Measurements from ENCODE around the gene GPSM1.

GPSM1 gene

DNA sequence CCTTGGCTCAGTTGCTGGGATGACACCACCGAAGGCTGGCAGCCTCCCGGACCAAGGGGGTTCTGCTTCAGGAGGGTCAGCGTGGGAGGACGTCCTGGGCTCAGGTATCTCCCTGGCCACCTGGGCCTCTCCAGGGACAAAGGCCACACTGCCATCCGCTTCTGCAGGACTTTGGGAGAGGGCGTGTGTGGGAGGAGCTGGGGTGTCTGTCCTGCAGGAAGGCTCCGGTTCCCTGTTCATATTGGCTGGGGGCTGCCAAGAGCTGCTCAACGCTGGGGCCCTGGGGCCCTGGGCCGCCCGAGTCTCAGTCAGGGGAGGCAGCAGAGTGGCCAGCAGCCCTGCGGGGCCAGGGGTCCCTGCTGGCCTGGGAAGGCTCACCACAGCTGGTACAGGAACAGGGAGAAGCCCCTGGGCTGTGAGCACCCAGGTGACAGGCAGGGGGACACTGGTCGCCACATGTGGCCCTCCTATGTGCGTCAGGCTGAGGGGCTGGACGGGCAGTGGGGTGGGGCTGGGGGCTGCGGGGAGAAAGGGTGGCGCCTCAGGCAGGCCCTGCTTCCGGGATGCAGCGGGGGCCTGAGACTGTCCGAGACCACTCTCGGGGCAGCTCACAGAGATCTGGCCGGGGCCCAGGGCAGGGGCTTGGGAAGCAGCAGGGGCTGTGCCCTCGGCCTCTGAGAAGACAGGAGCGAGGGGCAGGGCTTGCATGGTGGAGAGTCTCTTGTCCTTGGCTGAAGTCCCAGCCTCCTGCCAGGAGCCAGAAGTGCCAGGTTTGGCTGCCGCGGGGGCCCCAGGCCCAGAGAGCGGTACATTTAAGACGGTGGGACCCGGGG lies 51.0 kb downstream of the GPSM1 start:
- H3K27ac ChIP-seq: no peak overlapping the region
- TF ChIP-seq, protein P1, sequence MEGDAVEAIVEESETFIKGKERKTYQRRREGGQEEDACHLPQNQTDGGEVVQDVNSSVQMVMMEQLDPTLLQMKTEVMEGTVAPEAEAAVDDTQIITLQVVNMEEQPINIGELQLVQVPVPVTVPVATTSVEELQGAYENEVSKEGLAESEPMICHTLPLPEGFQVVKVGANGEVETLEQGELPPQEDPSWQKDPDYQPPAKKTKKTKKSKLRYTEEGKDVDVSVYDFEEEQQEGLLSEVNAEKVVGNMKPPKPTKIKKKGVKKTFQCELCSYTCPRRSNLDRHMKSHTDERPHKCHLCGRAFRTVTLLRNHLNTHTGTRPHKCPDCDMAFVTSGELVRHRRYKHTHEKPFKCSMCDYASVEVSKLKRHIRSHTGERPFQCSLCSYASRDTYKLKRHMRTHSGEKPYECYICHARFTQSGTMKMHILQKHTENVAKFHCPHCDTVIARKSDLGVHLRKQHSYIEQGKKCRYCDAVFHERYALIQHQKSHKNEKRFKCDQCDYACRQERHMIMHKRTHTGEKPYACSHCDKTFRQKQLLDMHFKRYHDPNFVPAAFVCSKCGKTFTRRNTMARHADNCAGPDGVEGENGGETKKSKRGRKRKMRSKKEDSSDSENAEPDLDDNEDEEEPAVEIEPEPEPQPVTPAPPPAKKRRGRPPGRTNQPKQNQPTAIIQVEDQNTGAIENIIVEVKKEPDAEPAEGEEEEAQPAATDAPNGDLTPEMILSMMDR (IDR thresholded peaks at IDR 0.05): no peak
- no peak for TF ChIP-seq ZFX (IDR thresholded peaks at IDR 0.05; ENCODE audit: borderline replicate concordance)

DNA sequence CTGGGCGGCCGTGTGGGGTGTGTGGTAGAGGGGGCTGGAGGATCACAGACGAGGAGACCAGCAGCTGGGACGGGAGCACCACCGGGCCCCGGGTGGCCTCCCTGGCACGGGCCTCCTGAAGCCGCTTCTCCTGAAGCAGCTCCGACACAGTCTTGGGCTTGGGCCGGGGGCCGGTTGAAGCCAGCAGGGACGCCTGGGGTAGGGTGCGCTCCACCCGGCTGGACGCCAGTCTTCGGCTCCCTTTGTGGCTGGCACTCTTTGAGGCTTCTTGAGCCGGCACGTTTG lies 51.6 kb downstream of the GPSM1 start:
- no peak overlapping the region for H3K27ac ChIP-seq
- TF ChIP-seq ZFX (IDR thresholded peaks at IDR 0.05; ENCODE audit: borderline replicate concordance): no peak
- TF ChIP-seq, protein P1 (IDR thresholded peaks at IDR 0.05): no peak

GRCh38 chr9:136379401-136379800 lies 52.1 kb downstream of the GPSM1 start:
- TF ChIP-seq, protein P1 (IDR thresholded peaks at IDR 0.05): no peak
- TF ChIP-seq ZFX (IDR thresholded peaks at IDR 0.05; ENCODE audit: borderline replicate concordance): no peak
- no peak overlapping the region for H3K27ac ChIP-seq

- TF ChIP-seq, protein P1 (IDR thresholded peaks at IDR 0.05): no peak
- no peak for TF ChIP-seq ZFX (IDR thresholded peaks at IDR 0.05; ENCODE audit: borderline replicate concordance)
- no peak overlapping the region for H3K27ac ChIP-seq
Measured at GRCh38 chr9:136379891-136380290, 52.6 kb downstream of the GPSM1 start.

- no peak overlapping the region for H3K27ac ChIP-seq
- TF ChIP-seq, protein P1 (IDR thresholded peaks at IDR 0.05): no peak
- no peak for TF ChIP-seq ZFX (IDR thresholded peaks at IDR 0.05; ENCODE audit: borderline replicate concordance)
Measured at GRCh38 chr9:136380381-136380780, 53.0 kb downstream of the GPSM1 start.

GRCh38 chr9:136381311-136381710 lies 54.0 kb downstream of the GPSM1 start:
- TF ChIP-seq, protein P1 (IDR thresholded peaks at IDR 0.05): no peak
- TF ChIP-seq ZFX (IDR thresholded peaks at IDR 0.05; ENCODE audit: borderline replicate concordance): no peak
- H3K27ac ChIP-seq: no peak overlapping the region

- TF ChIP-seq, protein P1 (IDR thresholded peaks at IDR 0.05): no peak
- TF ChIP-seq ZFX (IDR thresholded peaks at IDR 0.05; ENCODE audit: borderline replicate concordance): no peak
- H3K27ac ChIP-seq: no peak overlapping the region
Measured at GRCh38 chr9:136381966-136382513, 54.7 kb downstream of the GPSM1 start.

All from 22Rv1 (cell line).